Liver (tissue), 9 donors: ENCODE results near the gene PLCB3. TPM values are rescaled to one million over a fixed set of nuclear protein-coding genes. Genes with fewer than 3 reads are reported as not detected.
A peak's percentile ranks its signal among the peaks of the same experiment; 100 is the strongest.

ENCODE experiments used
- DNase-seq: peaks from one replicate; pipeline ENCODE4 v3.0.0-alpha.2; 2017; ENCODE audit warnings: low spot score
- H3K27ac ChIP-seq, 2 donors: one replicate each; pipeline ENCODE4 v1.7.0; 2013; ENCODE audit warnings: inconsistent platforms in 2 of 2, low read length in 2 of 2, control low read depth in 1 of 2, low read depth in 1 of 2, mild to moderate bottlenecking in 1 of 2
- H3K27me3 ChIP-seq, 4 donors: one replicate each; pipeline versions ENCODE4 v1.6.1 to v1.7.0; 2013; ENCODE audit warnings: low read length in 3 of 4, inconsistent platforms in 1 of 4, mild to moderate bottlenecking in 1 of 4, moderate library complexity in 1 of 4; ENCODE audit not compliant: control insufficient read depth in 4 of 4, insufficient read depth in 4 of 4
- H3K36me3 ChIP-seq, 4 donors: one replicate each; pipeline versions ENCODE4 v1.6.1 to v1.7.0; 2013; ENCODE audit warnings: low read length in 3 of 4, mild to moderate bottlenecking in 3 of 4, low read depth in 1 of 4, moderate library complexity in 1 of 4; ENCODE audit not compliant: control insufficient read depth in 4 of 4, insufficient read depth in 3 of 4
- H3K4me1 ChIP-seq, 4 donors: one replicate each; pipeline versions ENCODE4 v1.6.1 to v1.7.0; 2013; ENCODE audit warnings: low read length in 3 of 4, mild to moderate bottlenecking in 3 of 4, moderate library complexity in 1 of 4; ENCODE audit not compliant: control insufficient read depth in 4 of 4, insufficient read depth in 4 of 4
- H3K4me3 ChIP-seq, 3 donors: one replicate each; pipeline versions ENCODE4 v1.6.1 to v1.7.0; 2013; ENCODE audit warnings: low read length in 3 of 3, control low read depth in 1 of 3, low read depth in 1 of 3, mild to moderate bottlenecking in 1 of 3
- H3K9ac ChIP-seq, 2 donors: one replicate each; pipeline ENCODE4 v1.7.0; 2013; ENCODE audit warnings: low read length in 2 of 2, mild to moderate bottlenecking in 2 of 2, moderate library complexity in 2 of 2, control low read depth in 1 of 2, low read depth in 1 of 2
- H3K9me3 ChIP-seq, 4 donors: one replicate each; pipeline versions ENCODE4 v1.6.1 to v1.7.0; 2013; ENCODE audit warnings: low read length in 3 of 4; ENCODE audit not compliant: control insufficient read depth in 4 of 4
- ATF3 ChIP-seq: IDR thresholded peaks from 2 replicates; pipeline ENCODE4 v1.6.1; 2016; ENCODE audit warnings: antibody characterized with exemption
- CTCF ChIP-seq: fragments of 150-350 bp; IDR thresholded peaks from 2 replicates; pipeline ENCODE4 v1.5.1; 2017; ENCODE audit warnings: improper control_type of control experiment, low read depth, low read length; ENCODE audit not compliant: missing input control
- FOXA1 ChIP-seq: IDR thresholded peaks from 2 replicates; pipeline ENCODE4 v1.6.1; 2016; ENCODE audit warnings: antibody characterized with exemption
- HNF4A ChIP-seq, 2 donors: conservative IDR thresholded peaks; 2 replicates each; pipeline ENCODE4 v1.6.1; 2016; ENCODE audit warnings: antibody characterized with exemption in 2 of 2, mild to moderate bottlenecking in 2 of 2
- HNF4G ChIP-seq: IDR thresholded peaks from 2 replicates; pipeline ENCODE4 v1.6.1; 2016; ENCODE audit warnings: antibody characterized with exemption
- JUND ChIP-seq, 2 donors: IDR thresholded peaks; 2 replicates each; pipeline ENCODE4 v1.6.1; 2016; ENCODE audit warnings: antibody characterized with exemption in 2 of 2
- NR2F2 ChIP-seq: IDR thresholded peaks from 2 replicates; pipeline ENCODE4 v1.6.1; 2016; ENCODE audit warnings: antibody characterized with exemption
- RAD21 ChIP-seq, 2 donors: IDR thresholded peaks; 2 replicates each; pipeline ENCODE4 v1.6.1; 2016; ENCODE audit warnings: antibody characterized with exemption in 2 of 2, mild to moderate bottlenecking in 2 of 2
- REST ChIP-seq: IDR thresholded peaks from 2 replicates; pipeline ENCODE4 v1.6.1; 2016; ENCODE audit warnings: antibody characterized with exemption, mild to moderate bottlenecking
- RXRA ChIP-seq, 2 donors: IDR thresholded peaks; 2 replicates each; pipeline ENCODE4 v1.6.1; 2017 to 2018; ENCODE audit warnings: antibody characterized with exemption in 2 of 2, mild to moderate bottlenecking in 1 of 2
- SP1 ChIP-seq: IDR thresholded peaks from 2 replicates; pipeline ENCODE4 v1.6.1; 2018; ENCODE audit warnings: antibody characterized with exemption, mild to moderate bottlenecking
- YY1 ChIP-seq: IDR thresholded peaks from 2 replicates; pipeline ENCODE4 v1.6.1; 2016; ENCODE audit warnings: antibody characterized with exemption, mild to moderate bottlenecking
- ZBTB33 ChIP-seq: IDR thresholded peaks from 2 replicates; pipeline ENCODE4 v1.6.1; 2016; ENCODE audit warnings: antibody characterized with exemption
- WGBS: extraction: QIAGEN DNeasy Blood & Tissue Kit; methylation state at CpG from one replicate; pipeline ENCODE4 v1.1.7; 2013; 5-methylcytosine and 5-hydroxymethylcytosine counted together
- polyA plus RNA-seq, 2 donors: library from polyadenylated mRNA; stranded (reverse) in 1 of 2; unstranded in 1 of 2; fragments of 200-250 nt in 1 of 2; fragments of >200 nt in 1 of 2; fragmentation: Nextera tagmentation in 1 of 2; extraction: Ambion mirVana in 1 of 2; gene quantifications; one replicate each; pipeline versions ENCODE4 v1.2.1 to v1.2.3, GENCODE V29; 2013 to 2015
- total RNA-seq, 2 donors: library from RNA; depleted of rRNA; stranded (reverse); fragments of >200 nt; gene quantifications; one replicate each; pipeline ENCODE4 v1.2.3, GENCODE V29; 2014
- donor health status: healthy.
- donor health status: healthy.
- donor health status: healthy.
- donor health status: healthy.
- donor health status: healthy.

Gene PLCB3
- total and polyA plus RNA-seq, 4 donors, result 0.79 to 8.5 (median 5.4) TPM

DNA sequence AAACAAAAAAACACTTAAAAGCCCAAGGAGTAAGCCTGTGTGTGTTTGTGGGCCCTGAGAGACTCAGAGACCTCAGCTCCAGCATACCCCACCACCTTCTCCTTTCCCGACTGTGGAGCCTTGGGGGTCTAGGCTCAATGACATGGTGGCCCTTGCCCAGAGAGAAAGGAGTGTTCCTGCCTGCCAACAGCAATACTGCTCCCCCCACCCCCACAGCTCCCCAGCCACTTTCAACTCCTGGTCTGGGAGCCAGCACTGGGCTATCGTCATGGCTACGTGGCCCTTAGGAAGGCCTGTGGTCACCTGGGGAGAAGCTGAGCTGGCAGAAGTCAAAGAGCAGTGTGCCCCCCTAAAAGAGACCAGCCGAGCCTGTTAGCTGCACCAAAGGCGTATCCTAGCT, 7.2 kb upstream of the PLCB3 start:
- Histone ChIP-seq H3K27me3 (no peaks in the 10 kb centered on the region), H3K9me3 (no peaks in the 10 kb centered on the region), H3K4me1 (peaks cover 16 to 57% (median 42%) of the 10 kb centered on the region in 4 donors), H3K4me3 (no peak overlapping the region), H3K36me3 (peaks cover 0 to 6% (median 4%) of the 10 kb centered on the region in 4 donors), H3K27ac (no peak overlapping the region), H3K9ac (no peak overlapping the region)
- DNase-seq, result no peak
- 58% methylated on average over 5 of the region's 5 CpGs for WGBS
- TF ChIP-seq HNF4A (conservative IDR thresholded peaks at IDR 0.05) (no peak), JUND (IDR thresholded peaks at IDR 0.05) (no peak), RAD21 (IDR thresholded peaks at IDR 0.05) (no peak), FOXA1 (no peak), ZBTB33 (no peak), RXRA (IDR thresholded peaks at IDR 0.05) (no peak), CTCF (no peak), SP1 (no peak), YY1 (no peak), REST (no peak), ATF3 (no peak), NR2F2 (no peak), HNF4G (no peak)

DNA sequence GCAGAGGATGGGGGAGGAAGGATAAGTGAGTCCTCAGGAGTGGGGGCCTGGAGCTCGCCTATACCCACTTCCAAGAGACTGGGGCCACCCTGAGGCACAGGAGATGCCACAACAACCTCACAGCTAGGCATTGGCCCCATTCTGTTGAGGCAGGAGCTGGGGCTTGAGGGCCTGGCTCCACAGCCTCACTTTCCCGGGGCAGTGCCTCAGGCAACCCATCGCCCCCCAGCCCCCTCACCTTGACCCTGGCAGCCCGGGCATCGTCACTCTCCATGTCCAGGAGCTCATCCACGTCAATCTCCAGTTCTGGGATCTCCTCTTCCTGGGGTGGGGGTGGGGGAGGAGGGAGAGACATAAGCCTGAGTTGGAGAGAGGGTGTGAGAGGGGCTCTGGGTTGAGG, 6.4 kb upstream of the PLCB3 start:
- 23% methylated on average over 6 of the region's 6 CpGs for WGBS
- Histone ChIP-seq H3K9me3 (no peaks in the 10 kb centered on the region), H3K27me3 (no peaks in the 10 kb centered on the region), H3K4me1 (peaks cover 16 to 62% (median 46%) of the 10 kb centered on the region in 4 donors), H3K27ac (peak overlapping the region; percentile 90 to 92), H3K36me3 (peaks cover 0 to 6% (median 4%) of the 10 kb centered on the region in 4 donors), H3K4me3 (peak overlapping the region in 2 of 3 donors; percentile 89 to 92), H3K9ac (peak overlapping the region in 1 of 2 donors; percentile 36)
- DNase-seq, result no peak
- TF ChIP-seq ZBTB33, result no peak
